DMS153 (cell line): Measurements from ENCODE around the gene TRIM5.

ENCODE experiments used
- DNase-seq: peaks from one replicate; lab custom pipeline; 2025; lab: John Stamatoyannopoulos, UW

Gene TRIM5

GRCh38 chr11:5624489-5625279, 60.2 kb downstream of the TRIM5 start, which contains the start of gene TRIM34:
Gene TRIM34 (plus strand): TSS chr11:5625001. CDS start chr11:5632332, 7,331 bp downstream.
- no peak for DNase-seq

GRCh38 chr11:5622802-5623201, 62.1 kb downstream of the TRIM5 start:
- no peak for DNase-seq

- DNase-seq, result no peak
These were observed 63.3 kb downstream of the TRIM5 start for GRCh38 chr11:5621580-5621979.

GRCh38 chr11:5620651-5621521, 64.0 kb downstream of the TRIM5 start:
- DNase-seq, result no peak

- no peak for DNase-seq
These were observed 66.1 kb downstream of the TRIM5 start for GRCh38 chr11:5618807-5619206.
